Dedifferentiated amniotic fluid mesenchymal stem cell (primary cell): ENCODE measurements around the gene RAB33A.

Experiments
- DNase-seq: peaks from one replicate; pipeline ENCODE4 v3.0.0-alpha.2; 2016; ENCODE audit errors: extremely low spot score

Gene RAB33A

GRCh38 chrX:130171446-130172126 lies at the start of gene RAB33A:
Gene RAB33A (plus strand): TSS chrX:130171962. CDS start chrX:130172063, 101 bp downstream.
- DNase-seq: no peak

- no peak for DNase-seq
These were observed 47.2 kb upstream of the RAB33A start for GRCh38 chrX:130124577-130124976.

GRCh38 chrX:130125091-130125874 lies 46.5 kb upstream of the RAB33A start:
- no peak for DNase-seq

GRCh38 chrX:130130990-130131389 lies 40.8 kb upstream of the RAB33A start:
- no peak for DNase-seq

- no peak for DNase-seq
These were observed 35.3 kb upstream of the RAB33A start for GRCh38 chrX:130136496-130136895.

- DNase-seq: no peak
These were observed 34.8 kb upstream of the RAB33A start for GRCh38 chrX:130136961-130137360.

- no peak for DNase-seq
These were observed 32.1 kb upstream of the RAB33A start for GRCh38 chrX:130139474-130140201.

- DNase-seq: no peak
These were observed 27.3 kb upstream of the RAB33A start for GRCh38 chrX:130144509-130144908.

GRCh38 chrX:130145123-130145522 lies 26.6 kb upstream of the RAB33A start:
- no peak for DNase-seq

GRCh38 chrX:130147631-130148030 lies 24.1 kb upstream of the RAB33A start:
- peak; percentile 14 for DNase-seq

- DNase-seq: no peak
These were observed 16.2 kb upstream of the RAB33A start for GRCh38 chrX:130155564-130155963.

GRCh38 chrX:130158311-130158710 lies 13.5 kb upstream of the RAB33A start:
- DNase-seq: no peak

- DNase-seq: no peak
These were observed 12.0 kb upstream of the RAB33A start for GRCh38 chrX:130159776-130160175.

GRCh38 chrX:130162094-130162735 lies 9.5 kb upstream of the RAB33A start:
- peak; percentile 5 for DNase-seq

- no peak for DNase-seq
These were observed 8.4 kb upstream of the RAB33A start for GRCh38 chrX:130163398-130163797.

GRCh38 chrX:130165181-130165702 lies 6.5 kb upstream of the RAB33A start:
- DNase-seq: no peak

- DNase-seq: peak; percentile 87
These were observed 5.9 kb upstream of the RAB33A start, which contains the start of gene AIFM1 for GRCh38 chrX:130165703-130166502. Gene AIFM1 (minus strand): TSS chrX:130165841. CDS start chrX:130165656, 185 bp downstream.

- DNase-seq: no peak
These were observed 5.3 kb upstream of the RAB33A start for GRCh38 chrX:130166503-130166777.

GRCh38 chrX:130167040-130167439 lies 4.7 kb upstream of the RAB33A start:
- no peak for DNase-seq

GRCh38 chrX:130170752-130171445 lies 863 bp upstream of the RAB33A start:
- no peak for DNase-seq
